ENCODE measurements around the gene XRCC3.

DNA sequence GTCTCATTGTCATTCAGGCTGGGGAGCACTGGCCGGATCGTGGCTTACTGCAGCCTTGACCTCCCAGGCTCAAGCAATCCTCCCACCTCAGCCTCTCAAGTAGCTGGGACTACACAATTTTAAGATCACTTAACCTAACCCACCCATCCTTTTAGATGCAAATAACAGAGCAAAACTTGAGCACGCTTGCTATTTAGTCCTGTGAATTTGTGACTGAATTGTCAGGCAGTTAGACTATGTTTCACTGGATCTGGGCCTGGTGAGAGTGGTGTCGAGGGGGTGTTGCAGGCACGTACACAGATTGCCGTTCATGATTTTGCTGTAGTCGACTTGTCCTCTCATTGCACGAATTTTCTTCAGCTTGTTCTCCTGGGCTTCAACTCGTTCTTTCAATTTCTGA is 38.5 kb upstream of the XRCC3 start:
- TF ChIP-seq, protein P1, sequence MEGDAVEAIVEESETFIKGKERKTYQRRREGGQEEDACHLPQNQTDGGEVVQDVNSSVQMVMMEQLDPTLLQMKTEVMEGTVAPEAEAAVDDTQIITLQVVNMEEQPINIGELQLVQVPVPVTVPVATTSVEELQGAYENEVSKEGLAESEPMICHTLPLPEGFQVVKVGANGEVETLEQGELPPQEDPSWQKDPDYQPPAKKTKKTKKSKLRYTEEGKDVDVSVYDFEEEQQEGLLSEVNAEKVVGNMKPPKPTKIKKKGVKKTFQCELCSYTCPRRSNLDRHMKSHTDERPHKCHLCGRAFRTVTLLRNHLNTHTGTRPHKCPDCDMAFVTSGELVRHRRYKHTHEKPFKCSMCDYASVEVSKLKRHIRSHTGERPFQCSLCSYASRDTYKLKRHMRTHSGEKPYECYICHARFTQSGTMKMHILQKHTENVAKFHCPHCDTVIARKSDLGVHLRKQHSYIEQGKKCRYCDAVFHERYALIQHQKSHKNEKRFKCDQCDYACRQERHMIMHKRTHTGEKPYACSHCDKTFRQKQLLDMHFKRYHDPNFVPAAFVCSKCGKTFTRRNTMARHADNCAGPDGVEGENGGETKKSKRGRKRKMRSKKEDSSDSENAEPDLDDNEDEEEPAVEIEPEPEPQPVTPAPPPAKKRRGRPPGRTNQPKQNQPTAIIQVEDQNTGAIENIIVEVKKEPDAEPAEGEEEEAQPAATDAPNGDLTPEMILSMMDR (IDR thresholded peaks at IDR 0.05): no peak
- TF ChIP-seq POLR2A (IDR thresholded peaks at IDR 0.05): no peak

Measured in sigmoid colon (tissue), 3 donors.